OCI-LY7 (cell line): ENCODE results near the gene IMMP2L.

Experiments used
- EZH2phosphoT487 ChIP-seq: fragments of 200-600 bp; sonication (generic); IDR thresholded peaks from 2 replicates; pipeline ENCODE4 v1.6.1; 2018; ENCODE audit warnings: low read depth, borderline replicate concordance, mild to moderate bottlenecking, mixed run types, antibody characterized with exemption, low read length, moderate library complexity, mixed read lengths
- TF ChIP-seq, protein P1 (sequence below): fragments of 200-600 bp; sonication (generic); conservative IDR thresholded peaks from 2 replicates; pipeline ENCODE4 v1.5.1; 2014; ENCODE audit warnings: mild to moderate bottlenecking, antibody characterized with exemption, low read length, moderate library complexity, mixed read lengths

DNA sequence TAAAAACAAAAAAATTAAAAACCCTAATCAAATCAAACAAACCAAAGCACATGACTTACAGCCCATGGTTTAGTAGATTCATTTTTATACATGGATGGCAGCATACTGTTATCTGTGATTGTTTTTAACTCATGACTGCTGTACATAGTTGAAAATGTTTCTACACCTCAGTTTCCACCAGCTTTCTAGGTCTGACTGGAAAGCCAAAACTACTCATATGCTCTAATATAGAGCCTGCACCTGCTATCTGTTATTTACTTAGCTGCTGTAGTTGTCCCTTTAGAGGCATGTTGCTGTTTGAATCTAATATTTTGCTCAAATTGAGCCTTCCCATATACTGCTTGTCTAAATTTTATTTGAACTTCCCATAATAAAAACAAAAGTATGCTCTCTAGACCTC is 761.3 kb downstream of the IMMP2L start:
- TF ChIP-seq, protein P1, sequence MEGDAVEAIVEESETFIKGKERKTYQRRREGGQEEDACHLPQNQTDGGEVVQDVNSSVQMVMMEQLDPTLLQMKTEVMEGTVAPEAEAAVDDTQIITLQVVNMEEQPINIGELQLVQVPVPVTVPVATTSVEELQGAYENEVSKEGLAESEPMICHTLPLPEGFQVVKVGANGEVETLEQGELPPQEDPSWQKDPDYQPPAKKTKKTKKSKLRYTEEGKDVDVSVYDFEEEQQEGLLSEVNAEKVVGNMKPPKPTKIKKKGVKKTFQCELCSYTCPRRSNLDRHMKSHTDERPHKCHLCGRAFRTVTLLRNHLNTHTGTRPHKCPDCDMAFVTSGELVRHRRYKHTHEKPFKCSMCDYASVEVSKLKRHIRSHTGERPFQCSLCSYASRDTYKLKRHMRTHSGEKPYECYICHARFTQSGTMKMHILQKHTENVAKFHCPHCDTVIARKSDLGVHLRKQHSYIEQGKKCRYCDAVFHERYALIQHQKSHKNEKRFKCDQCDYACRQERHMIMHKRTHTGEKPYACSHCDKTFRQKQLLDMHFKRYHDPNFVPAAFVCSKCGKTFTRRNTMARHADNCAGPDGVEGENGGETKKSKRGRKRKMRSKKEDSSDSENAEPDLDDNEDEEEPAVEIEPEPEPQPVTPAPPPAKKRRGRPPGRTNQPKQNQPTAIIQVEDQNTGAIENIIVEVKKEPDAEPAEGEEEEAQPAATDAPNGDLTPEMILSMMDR, result no peak
- no peak for TF ChIP-seq EZH2phosphoT487
